Osteocyte (in vitro differentiated cells): ENCODE data around the gene CRTC3. TPM values are rescaled to one million over a fixed set of nuclear protein-coding genes. Genes with fewer than 3 reads are reported as not detected.
"Not testable (repeated sequence)": the region's sequence is repeated elsewhere in the genome, so short reads cannot be mapped to it uniquely, and the experiment has no call there.

Experiments
- DNase-seq: peaks from one replicate; pipeline ENCODE4 v3.0.0; 2021; ENCODE audit warnings: mixed read lengths; ENCODE audit not compliant: unreplicated experiment; ENCODE audit errors: extremely low spot score
- H3K27ac Mint-ChIP-seq: one replicate; pipeline ENCODE4 v1.8.0; 2021; ENCODE audit warnings: mild to moderate bottlenecking, mixed read lengths; ENCODE audit not compliant: unreplicated experiment
- H3K27me3 Mint-ChIP-seq: one replicate; pipeline ENCODE4 v1.8.0; 2021; ENCODE audit warnings: mixed read lengths; ENCODE audit not compliant: unreplicated experiment
- H3K36me3 Mint-ChIP-seq: one replicate; pipeline ENCODE4 v1.8.0; 2021; ENCODE audit warnings: mixed read lengths; ENCODE audit not compliant: unreplicated experiment
- H3K4me1 Mint-ChIP-seq: one replicate; pipeline ENCODE4 v1.8.0; 2021; ENCODE audit warnings: mixed read lengths; ENCODE audit not compliant: unreplicated experiment
- H3K4me3 Mint-ChIP-seq: one replicate; pipeline ENCODE4 v1.8.0; 2021; ENCODE audit warnings: mild to moderate bottlenecking, moderate library complexity, mixed read lengths; ENCODE audit not compliant: unreplicated experiment
- H3K9me3 Mint-ChIP-seq: one replicate; pipeline ENCODE4 v1.8.0; 2021; ENCODE audit warnings: mixed read lengths; ENCODE audit not compliant: unreplicated experiment
- total RNA-seq: library from RNA; stranded (reverse); gene quantifications from 2 replicates; pipeline ENCODE4 v1.2.1, GENCODE V29; 2021
- TF ChIP-seq, protein P1 (sequence below): fragments of 200-600 bp; sonication (generic); IDR thresholded peaks from 2 replicates; pipeline ENCODE4 v1.5.0; 2021; ENCODE audit warnings: antibody characterized with exemption, mild to moderate bottlenecking, moderate library complexity

CRTC3 gene
- total RNA-seq, 1 donor from 2014 or later: 48.6 TPM

- H3K27ac Mint-ChIP-seq: no peak overlapping the region
- H3K4me3 Mint-ChIP-seq: no peak overlapping the region
Observed at GRCh38 chr15:90665288-90666134, 135.8 kb downstream of the CRTC3 start.

DNA sequence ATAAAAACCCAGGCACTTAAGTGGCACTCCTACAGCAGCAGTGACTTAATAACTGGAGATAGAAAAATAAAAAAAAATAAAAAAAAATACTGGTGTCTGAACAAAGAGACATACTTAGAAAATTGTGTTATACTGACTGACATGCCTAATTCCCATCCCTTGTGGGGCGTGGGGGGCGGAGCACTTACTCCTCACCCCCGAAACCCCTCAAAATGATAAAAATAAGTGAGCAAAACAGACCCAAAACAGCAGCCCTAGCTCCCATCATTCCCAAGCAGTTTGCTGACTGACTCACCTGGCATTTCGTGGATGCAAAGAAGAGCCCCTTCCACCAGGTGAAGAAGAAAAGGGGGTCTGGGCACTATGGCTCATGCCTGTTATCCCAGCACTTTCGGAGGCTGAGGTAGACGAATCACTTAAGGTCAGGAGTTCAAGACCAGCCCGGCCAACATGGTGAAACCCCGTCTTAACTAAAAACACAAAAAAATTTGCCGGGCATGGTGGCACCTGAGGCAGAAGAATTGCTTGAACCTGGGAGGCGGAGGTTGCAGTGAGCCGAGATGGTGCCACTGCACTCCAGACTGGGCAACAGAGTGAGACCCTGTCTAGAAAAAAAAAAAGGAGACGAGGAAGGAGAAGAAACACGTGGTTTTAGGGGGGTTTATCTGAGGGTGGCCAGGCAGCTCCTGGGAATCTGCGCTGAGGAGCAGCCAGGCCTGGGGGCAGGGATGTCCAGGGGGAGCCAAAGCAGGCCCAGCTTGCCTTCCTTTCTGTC lies 136.6 kb downstream of the CRTC3 start:
- peaks cover 15% of the 10 kb centered on the region for H3K4me1 Mint-ChIP-seq
- H3K27ac Mint-ChIP-seq: no peak overlapping the region
- no peak overlapping the region for H3K4me3 Mint-ChIP-seq
- TF ChIP-seq, protein P1, sequence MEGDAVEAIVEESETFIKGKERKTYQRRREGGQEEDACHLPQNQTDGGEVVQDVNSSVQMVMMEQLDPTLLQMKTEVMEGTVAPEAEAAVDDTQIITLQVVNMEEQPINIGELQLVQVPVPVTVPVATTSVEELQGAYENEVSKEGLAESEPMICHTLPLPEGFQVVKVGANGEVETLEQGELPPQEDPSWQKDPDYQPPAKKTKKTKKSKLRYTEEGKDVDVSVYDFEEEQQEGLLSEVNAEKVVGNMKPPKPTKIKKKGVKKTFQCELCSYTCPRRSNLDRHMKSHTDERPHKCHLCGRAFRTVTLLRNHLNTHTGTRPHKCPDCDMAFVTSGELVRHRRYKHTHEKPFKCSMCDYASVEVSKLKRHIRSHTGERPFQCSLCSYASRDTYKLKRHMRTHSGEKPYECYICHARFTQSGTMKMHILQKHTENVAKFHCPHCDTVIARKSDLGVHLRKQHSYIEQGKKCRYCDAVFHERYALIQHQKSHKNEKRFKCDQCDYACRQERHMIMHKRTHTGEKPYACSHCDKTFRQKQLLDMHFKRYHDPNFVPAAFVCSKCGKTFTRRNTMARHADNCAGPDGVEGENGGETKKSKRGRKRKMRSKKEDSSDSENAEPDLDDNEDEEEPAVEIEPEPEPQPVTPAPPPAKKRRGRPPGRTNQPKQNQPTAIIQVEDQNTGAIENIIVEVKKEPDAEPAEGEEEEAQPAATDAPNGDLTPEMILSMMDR: no peak
- H3K36me3 Mint-ChIP-seq: no peaks in the 10 kb centered on the region
- DNase-seq: no peak
- H3K27me3 Mint-ChIP-seq: peaks cover 4% of the 10 kb centered on the region
- no peaks in the 10 kb centered on the region for H3K9me3 Mint-ChIP-seq

More at GRCh38 chr15:90665288-90666134, 135.8 kb downstream of the CRTC3 start:
- TF ChIP-seq, protein P1: no peak
- no peaks in the 10 kb centered on the region for H3K9me3 Mint-ChIP-seq
- no peaks in the 10 kb centered on the region for H3K36me3 Mint-ChIP-seq
- peaks cover 4% of the 10 kb centered on the region for H3K27me3 Mint-ChIP-seq
- no peak for DNase-seq
- H3K4me1 Mint-ChIP-seq: peaks cover 23% of the 10 kb centered on the region

- H3K36me3 Mint-ChIP-seq: no peaks in the 10 kb centered on the region
- no peak overlapping the region for H3K4me3 Mint-ChIP-seq
- peaks cover 10% of the 10 kb centered on the region for H3K4me1 Mint-ChIP-seq
- DNase-seq: no peak
- TF ChIP-seq, protein P1: no peak
- H3K9me3 Mint-ChIP-seq: no peaks in the 10 kb centered on the region
- H3K27me3 Mint-ChIP-seq: peaks cover 4% of the 10 kb centered on the region
- no peak overlapping the region for H3K27ac Mint-ChIP-seq
Observed at GRCh38 chr15:90667073-90667754, 137.5 kb downstream of the CRTC3 start.

- H3K9me3 Mint-ChIP-seq, H3K36me3 Mint-ChIP-seq, H3K27me3 Mint-ChIP-seq, H3K4me3 Mint-ChIP-seq, DNase-seq, H3K27ac Mint-ChIP-seq: not testable (repeated sequence)
- H3K4me1 Mint-ChIP-seq: peaks cover 10% of the 10 kb centered on the region
Observed at GRCh38 chr15:90667755-90668345, 138.1 kb downstream of the CRTC3 start.

DNA sequence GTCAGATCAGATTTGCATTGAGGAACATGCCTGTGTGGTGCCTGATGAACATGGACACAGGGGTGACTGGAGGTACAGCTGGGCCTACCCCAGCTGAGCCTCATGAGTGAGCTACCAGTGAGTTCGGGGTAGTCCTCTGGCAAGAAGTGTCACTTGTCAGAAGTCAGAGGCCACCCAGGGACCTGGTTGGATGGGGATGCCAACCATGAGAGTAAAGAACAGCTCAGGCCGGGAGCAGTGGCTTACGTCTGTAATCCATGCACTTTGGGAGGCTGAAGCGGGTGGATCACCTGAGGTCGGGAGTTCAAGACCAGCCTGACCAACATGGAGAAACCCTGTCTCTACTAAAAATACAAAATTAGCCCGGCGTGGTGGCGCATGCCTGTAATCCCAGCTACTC lies 140.9 kb downstream of the CRTC3 start:
- H3K4me3 Mint-ChIP-seq, H3K36me3 Mint-ChIP-seq, DNase-seq, H3K27me3 Mint-ChIP-seq, H3K9me3 Mint-ChIP-seq, H3K27ac Mint-ChIP-seq: not testable (repeated sequence)
- peaks cover 12% of the 10 kb centered on the region for H3K4me1 Mint-ChIP-seq
